Activated naive CD4-positive, alpha-beta T cell treated with anti-CD3 and anti-CD28 coated beads, Interleukin-2, amount 10 ng/mL, durations not matched to agents 7 days and 5 days (primary cell): ENCODE data around the gene PTPRE.

Experiments
- CTCF ChIA-PET: fragments of 350-600 bp; sonication (Branson Sonifier 250); formaldehyde crosslinking; loops from one replicate; lab custom pipeline; 2021; ENCODE audit warnings: antibody characterized with exemption; lab: Charles Lee
- DNase-seq: peaks from one replicate; pipeline ENCODE4 v3.0.0-alpha.2; 2020
- H3K27ac Mint-ChIP-seq: one replicate; pipeline ENCODE4 v1.8.0; 2021; ENCODE audit warnings: mild to moderate bottlenecking, moderate library complexity, mixed read lengths
- H3K27me3 Mint-ChIP-seq: one replicate; pipeline ENCODE4 v1.8.0; 2021; ENCODE audit warnings: mild to moderate bottlenecking, mixed read lengths
- H3K36me3 Mint-ChIP-seq: one replicate; pipeline ENCODE4 v1.8.0; 2021; ENCODE audit warnings: mixed read lengths
- H3K4me1 Mint-ChIP-seq: one replicate; pipeline ENCODE4 v1.8.0; 2021; ENCODE audit warnings: mixed read lengths
- H3K4me3 Mint-ChIP-seq: one replicate; pipeline ENCODE4 v1.8.0; 2021; ENCODE audit warnings: mild to moderate bottlenecking, moderate library complexity, mixed read lengths
- H3K9me3 Mint-ChIP-seq: one replicate; pipeline ENCODE4 v1.8.0; 2021; ENCODE audit warnings: mixed read lengths

The PTPRE gene

DNA sequence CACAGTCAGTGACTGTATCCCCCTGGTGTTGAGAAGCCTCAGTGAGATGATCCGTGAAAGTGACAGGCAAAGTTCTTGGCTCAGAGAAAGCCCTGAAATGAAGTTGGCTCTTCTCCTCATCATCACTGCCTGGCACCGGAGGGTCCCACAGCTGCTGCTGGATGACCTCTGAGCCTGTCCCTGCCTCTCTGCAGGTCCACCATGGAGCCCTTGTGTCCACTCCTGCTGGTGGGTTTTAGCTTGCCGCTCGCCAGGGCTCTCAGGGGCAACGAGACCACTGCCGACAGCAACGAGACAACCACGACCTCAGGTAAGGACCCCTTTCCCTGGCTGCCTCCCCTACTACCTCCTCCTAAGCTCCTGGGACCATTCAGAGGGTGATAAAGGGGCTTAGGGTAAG, 133.8 kb downstream of the PTPRE start:
- no peak for DNase-seq
- H3K4me1 Mint-ChIP-seq = peaks cover 4% of the 10 kb centered on the region

DNA sequence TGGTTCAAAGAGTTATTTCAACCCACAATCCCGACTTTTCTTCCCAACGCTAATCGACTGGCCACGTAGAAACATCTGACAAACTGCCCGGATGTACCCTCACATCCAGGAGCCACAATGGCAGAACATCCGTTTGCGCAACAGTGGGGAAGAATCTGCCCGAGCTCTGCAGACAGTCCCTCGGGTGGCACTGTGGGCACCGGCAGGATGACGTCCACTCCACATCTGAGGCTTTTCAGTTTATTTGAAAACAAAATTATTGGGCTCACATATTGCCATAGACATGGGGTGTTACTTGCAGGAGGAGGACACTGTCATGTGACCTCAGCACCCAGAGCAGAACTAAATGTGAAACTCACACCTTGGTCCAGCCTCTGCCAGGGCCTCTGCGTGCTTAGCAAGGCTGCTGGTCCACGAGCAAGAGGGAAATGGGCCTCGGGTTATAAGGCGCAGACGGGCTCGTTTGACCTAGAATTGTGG, 135.3 kb downstream of the PTPRE start:
- DNase-seq = peak; percentile 17
- peaks cover 17% of the 10 kb centered on the region for H3K4me1 Mint-ChIP-seq
- no peaks in the 10 kb centered on the region for H3K36me3 Mint-ChIP-seq
- H3K9me3 Mint-ChIP-seq = no peaks in the 10 kb centered on the region
- CTCF ChIA-PET = interaction anchor here (2.3 kb wide), 1 partner anchor 27 kb away, joined by 11 read pairs; no protein-coding TSS in a partner anchor
- H3K4me3 Mint-ChIP-seq = no peak overlapping the region
- peaks cover 16% of the 10 kb centered on the region for H3K27me3 Mint-ChIP-seq
- no peak overlapping the region for H3K27ac Mint-ChIP-seq

More for the DNA sequence above, 133.8 kb downstream of the PTPRE start:
- Mint-ChIP-seq H3K27ac (no peak overlapping the region), H3K9me3 (no peaks in the 10 kb centered on the region), H3K36me3 (no peaks in the 10 kb centered on the region), H3K4me3 (no peak overlapping the region), H3K27me3 (peaks cover 26% of the 10 kb centered on the region)
- CTCF ChIA-PET = interaction anchor here (0.9 to 1.7 kb wide), 3 partner anchors 10 to 31 kb away, joined by 3 to 12 read pairs (median 3); no protein-coding TSS in a partner anchor

DNA sequence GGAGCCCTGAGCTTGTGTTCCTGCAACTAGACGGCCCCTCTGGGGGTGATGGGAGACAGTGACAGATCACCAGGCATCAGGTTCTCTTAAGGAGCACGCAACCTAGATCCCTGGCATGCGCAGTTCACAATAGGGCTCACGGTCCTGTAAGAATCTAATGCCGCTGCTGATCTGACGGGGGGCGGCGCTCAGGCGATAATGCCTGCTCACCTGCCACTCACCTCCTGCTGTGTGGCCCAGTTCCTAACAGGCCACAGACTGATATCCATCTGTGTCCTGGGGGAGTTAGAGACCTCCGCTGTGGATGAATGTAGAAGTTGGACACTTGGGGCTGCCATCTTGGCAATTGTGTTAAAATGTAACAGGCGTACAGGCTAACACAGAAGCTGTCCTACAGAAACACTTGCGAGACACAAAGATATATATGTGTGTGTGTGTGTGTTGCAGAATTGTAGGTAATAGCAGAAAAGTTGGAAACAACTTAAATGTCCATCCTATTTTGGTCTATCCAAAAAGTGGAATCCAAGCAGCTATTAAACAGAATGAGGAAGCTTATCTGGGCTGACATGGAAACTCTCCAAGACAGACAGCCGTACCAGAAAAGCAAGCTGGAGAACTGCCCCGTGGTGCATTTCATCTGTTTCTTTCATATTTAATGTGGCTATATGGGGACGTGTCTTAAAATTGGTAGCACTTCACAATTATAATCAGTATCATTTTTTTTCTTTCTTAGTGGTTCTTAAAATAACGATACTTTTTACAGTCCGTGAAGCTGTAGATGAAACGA, 136.5 kb downstream of the PTPRE start:
- Mint-ChIP-seq H3K27ac (no peak overlapping the region), H3K4me3 (no peak overlapping the region), H3K27me3 (peaks cover 14% of the 10 kb centered on the region), H3K9me3 (no peaks in the 10 kb centered on the region), H3K36me3 (peaks cover 1% of the 10 kb centered on the region), H3K4me1 (peaks cover 28% of the 10 kb centered on the region)
- CTCF ChIA-PET = interaction anchor here (0.6 to 2.3 kb wide), 4 partner anchors 8 to 167 kb away, joined by 3 to 15 read pairs (median 8); no protein-coding TSS in a partner anchor
- DNase-seq = peak; percentile 9

DNA sequence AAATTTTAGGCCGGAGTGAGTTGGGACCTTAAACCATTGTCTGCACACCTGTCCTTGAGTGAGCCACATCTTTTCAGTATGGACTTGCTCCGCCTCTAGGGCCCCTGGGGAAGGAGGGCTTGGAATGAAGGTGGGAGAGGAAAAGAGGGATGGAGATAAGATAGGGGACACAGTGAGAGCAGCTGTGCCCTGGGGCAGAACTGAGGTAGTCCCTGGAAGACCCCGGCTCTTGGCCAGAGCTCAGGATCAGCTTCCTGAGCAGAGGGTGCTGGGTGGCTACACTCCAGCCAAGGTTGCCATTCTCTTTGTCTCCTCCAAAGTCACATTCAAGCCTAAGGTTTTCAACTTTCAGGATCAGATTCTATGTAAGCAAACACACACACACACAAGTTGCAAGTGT, 137.3 kb downstream of the PTPRE start:
- Mint-ChIP-seq H3K27ac (no peak overlapping the region), H3K4me3 (no peak overlapping the region), H3K9me3 (no peaks in the 10 kb centered on the region), H3K27me3 (peaks cover 14% of the 10 kb centered on the region), H3K4me1 (peaks cover 35% of the 10 kb centered on the region), H3K36me3 (peaks cover 5% of the 10 kb centered on the region)
- DNase-seq = peak; percentile 15
- CTCF ChIA-PET = interaction anchor here (1.2 to 2.3 kb wide), 3 partner anchors 9 to 26 kb away, joined by 4 to 15 read pairs (median 11); no protein-coding TSS in a partner anchor

DNA sequence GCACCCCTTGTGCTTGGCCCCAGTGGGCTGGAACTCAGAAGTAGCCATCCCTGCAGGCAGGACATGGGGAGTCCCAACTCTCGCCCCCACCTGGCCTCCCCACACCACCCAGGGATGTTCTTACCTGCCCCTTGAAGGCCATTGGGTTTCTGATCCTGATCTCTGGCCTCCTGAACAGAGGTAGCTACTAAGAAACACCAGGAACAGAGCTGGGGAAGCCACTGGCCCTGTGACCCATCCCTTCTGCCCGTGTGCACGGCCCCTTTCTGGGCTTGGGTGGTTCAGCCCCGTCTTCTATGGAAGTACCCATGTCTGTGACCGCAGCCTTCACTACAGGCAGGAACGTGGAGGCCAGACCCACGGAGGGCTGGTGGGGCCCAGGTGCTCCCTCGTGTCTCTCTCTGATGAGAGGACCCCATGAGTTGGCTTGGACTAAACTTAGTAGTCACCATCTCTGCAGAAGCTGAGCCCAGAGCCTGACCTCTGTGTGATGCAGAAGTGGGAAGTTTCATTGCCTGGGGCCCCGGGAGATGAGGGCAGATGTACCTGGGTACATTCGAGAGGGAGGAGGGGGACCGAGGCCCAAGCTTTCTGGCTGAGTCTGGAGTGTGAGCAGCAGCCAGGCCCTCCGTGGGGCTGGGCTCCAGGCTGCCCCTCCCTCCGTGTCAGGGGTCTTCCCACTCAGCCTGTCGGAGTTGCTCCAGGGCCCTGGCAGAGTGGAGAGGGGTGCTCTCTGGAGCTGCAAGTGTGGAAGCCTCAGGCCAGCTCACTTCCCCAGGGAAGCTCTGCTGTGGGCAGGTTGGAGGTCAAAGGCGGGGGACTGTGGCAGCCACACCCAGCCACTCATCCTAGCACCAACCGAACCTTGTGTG, 138.3 kb downstream of the PTPRE start:
- Mint-ChIP-seq H3K27me3 (peaks cover 12% of the 10 kb centered on the region), H3K36me3 (peaks cover 13% of the 10 kb centered on the region), H3K27ac (no peak overlapping the region), H3K4me1 (peaks cover 45% of the 10 kb centered on the region), H3K9me3 (no peaks in the 10 kb centered on the region), H3K4me3 (no peak overlapping the region)
- DNase-seq = peak; percentile 17
- CTCF ChIA-PET = interaction anchor here (1.2 to 4.8 kb wide), 5 partner anchors 9 to 139 kb away, joined by 3 to 37 read pairs (median 15); partner anchors contain the start of gene PTPRE

DNA sequence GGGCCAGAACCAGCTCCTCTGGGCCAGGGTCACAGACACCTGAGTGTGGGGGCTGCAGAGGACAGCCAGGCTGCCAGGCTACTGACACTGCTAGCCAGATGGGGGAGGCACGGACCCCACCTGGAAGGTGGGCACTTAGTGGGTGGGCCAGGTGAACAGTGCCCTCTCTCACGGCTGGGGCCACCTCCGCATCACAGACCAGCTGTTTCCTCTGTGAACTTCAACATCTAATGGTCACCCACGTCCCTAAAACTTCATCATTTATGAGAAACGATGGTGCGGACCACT, 138.9 kb downstream of the PTPRE start:
- Mint-ChIP-seq H3K27ac (no peak overlapping the region), H3K27me3 (peaks cover 9% of the 10 kb centered on the region), H3K4me3 (peak overlapping the region; percentile 37), H3K9me3 (no peaks in the 10 kb centered on the region), H3K4me1 (peaks cover 51% of the 10 kb centered on the region), H3K36me3 (peaks cover 19% of the 10 kb centered on the region)
- no peak for DNase-seq
- CTCF ChIA-PET = interaction anchor here (1.2 to 4.8 kb wide), 4 partner anchors 10 to 139 kb away, joined by 3 to 37 read pairs (median 21); partner anchors contain the start of gene PTPRE

DNA sequence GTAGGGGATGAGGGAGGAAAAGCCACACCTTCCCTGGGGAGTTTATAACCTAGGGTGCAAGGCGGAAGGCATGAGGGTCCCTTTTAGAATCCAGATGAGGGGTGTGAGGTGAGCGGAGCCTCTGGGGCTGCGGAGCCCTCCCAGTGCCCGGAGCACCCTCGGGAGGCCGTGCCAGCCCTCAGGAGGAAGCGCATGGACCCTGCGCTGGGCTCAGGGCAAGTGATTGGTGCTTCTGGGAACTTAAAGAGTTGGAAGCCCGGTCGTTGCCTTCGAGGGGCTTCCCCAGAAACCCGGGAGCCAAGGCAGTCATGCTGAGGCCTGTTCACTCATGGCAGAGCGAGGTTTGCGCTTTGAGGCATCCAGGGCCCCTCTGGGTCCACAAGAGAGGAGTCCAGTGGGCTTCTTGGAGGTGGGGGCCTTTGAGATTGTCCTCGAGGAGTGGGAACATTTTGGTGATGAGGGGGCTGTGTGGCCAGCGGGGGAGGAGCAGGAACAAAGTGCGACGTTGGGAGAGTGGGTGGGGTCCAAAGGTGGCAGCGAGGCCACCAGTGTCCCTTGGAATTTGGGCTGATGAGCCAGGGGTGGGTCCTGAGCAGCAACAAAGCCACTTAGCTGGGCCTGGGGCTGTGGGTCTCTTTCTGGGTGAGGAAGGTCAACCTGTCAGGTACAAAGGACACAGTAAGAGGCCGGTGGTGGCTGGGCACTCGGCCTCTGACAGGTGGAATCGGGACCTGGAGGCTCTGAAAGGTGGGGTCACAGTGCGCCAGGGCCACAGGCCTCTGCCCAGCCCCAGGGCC, 139.5 kb downstream of the PTPRE start:
- DNase-seq = no peak
- peaks cover 56% of the 10 kb centered on the region for H3K4me1 Mint-ChIP-seq
- CTCF ChIA-PET = interaction anchor here (0.8 to 4.8 kb wide), 6 partner anchors 10 to 1168 kb away, joined by 3 to 37 read pairs (median 6); partner anchors contain the start of gene PTPRE
- H3K9me3 Mint-ChIP-seq = no peaks in the 10 kb centered on the region
- H3K36me3 Mint-ChIP-seq = peaks cover 25% of the 10 kb centered on the region
- H3K27ac Mint-ChIP-seq = peak overlapping the region; percentile 78
- H3K4me3 Mint-ChIP-seq = peak overlapping the region; percentile 37
- H3K27me3 Mint-ChIP-seq = peaks cover 9% of the 10 kb centered on the region

DNA sequence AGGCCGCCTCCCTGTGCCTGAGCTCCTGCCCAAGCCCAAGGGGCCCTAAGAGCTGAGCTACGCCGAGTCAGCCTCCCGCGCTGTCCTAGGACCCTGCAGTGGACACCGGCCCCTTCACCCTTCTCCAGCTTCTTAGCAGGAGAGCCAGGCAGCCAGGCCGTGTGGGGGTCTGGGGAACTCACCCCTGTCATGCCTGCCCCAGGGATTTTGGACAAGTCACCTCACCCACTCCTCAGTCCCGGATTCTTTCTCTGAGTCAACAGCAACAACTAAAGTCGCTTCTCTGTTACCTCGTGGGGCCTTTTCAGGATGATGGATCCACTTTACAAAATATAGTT, 140.0 kb downstream of the PTPRE start:
- DNase-seq = no peak
- no peaks in the 10 kb centered on the region for H3K9me3 Mint-ChIP-seq
- peak overlapping the region; percentile 97 for H3K27ac Mint-ChIP-seq
- H3K27me3 Mint-ChIP-seq = peaks cover 6% of the 10 kb centered on the region
- peak overlapping the region; percentile 81 for H3K4me3 Mint-ChIP-seq
- H3K4me1 Mint-ChIP-seq = peaks cover 62% of the 10 kb centered on the region
- CTCF ChIA-PET = interaction anchor here (0.8 to 4.8 kb wide), 7 partner anchors 11 to 1169 kb away, joined by 3 to 37 read pairs (median 8); partner anchors contain the start of gene PTPRE
- H3K36me3 Mint-ChIP-seq = peaks cover 29% of the 10 kb centered on the region

DNA sequence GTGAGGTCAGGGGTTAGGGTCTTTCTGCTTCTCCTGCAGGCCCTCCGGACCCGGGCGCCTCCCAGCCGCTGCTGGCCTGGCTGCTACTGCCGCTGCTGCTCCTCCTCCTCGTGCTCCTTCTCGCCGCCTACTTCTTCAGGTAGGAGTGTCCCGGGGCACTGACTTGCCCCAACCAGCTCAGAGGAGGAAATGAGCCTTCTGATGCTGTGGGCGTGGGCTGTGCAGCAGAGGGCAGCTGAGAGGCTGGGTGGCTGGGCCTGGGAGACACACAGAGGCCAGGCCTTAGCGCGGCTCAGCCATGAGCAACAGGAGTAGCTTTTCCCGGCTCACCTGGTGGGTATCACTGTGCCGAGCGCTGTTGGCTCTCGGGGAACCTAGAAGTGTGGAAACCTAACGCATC, 140.4 kb downstream of the PTPRE start:
- Mint-ChIP-seq H3K9me3 (no peaks in the 10 kb centered on the region), H3K27ac (peak overlapping the region; percentile 97), H3K27me3 (peaks cover 1% of the 10 kb centered on the region), H3K36me3 (peaks cover 34% of the 10 kb centered on the region), H3K4me1 (peaks cover 66% of the 10 kb centered on the region), H3K4me3 (peak overlapping the region; percentile 81)
- CTCF ChIA-PET = interaction anchor here (0.8 to 4.8 kb wide), 9 partner anchors 11 to 1169 kb away, joined by 3 to 37 read pairs (median 8); partner anchors contain the start of gene PTPRE
- peak; percentile 93 for DNase-seq

DNA sequence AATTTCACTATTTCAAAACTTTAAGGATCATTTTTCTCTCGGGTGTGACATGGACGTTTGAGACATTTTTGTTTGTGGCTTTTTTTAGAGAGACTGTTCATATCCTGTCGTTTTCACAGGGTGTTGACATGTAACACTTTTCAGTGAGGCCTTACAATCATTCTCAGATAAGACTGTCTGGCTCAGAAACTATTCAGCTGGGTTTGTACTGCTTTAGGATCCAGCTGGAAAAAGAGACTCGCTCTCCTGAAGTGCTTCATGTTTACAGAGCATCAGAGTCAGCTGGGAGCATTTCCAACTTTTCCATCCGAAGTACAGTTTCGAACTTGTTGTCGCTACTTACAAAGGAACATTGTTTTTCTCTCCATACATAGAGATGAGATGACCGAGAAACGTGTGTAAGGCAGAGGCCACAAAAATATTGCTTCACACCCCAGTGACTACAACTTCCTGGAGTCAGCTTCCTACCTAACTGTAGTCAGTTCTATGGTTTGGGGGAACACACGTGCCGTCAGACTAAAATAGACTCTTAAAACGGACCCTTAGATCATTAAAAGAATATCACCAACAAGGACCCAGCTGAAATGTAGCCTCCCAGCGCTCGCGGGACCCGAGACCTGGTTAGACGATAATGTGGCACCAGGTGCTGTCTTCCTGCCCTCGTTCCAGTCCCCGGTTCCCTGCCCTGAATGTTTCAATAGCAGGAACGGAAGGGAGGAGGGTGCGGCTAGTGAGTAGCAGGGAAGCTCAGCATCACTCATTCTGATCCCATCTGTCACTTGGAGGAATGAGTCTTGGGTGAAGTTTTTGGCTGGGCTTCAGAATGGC, 141.3 kb downstream of the PTPRE start:
- peaks cover 66% of the 10 kb centered on the region for H3K4me1 Mint-ChIP-seq
- H3K27ac Mint-ChIP-seq = peak overlapping the region; percentile 97
- DNase-seq = peak; percentile 47
- CTCF ChIA-PET = interaction anchor here (0.9 to 4.8 kb wide), 7 partner anchors 11 to 39 kb away, joined by 3 to 37 read pairs (median 8); no protein-coding TSS in a partner anchor
- H3K4me3 Mint-ChIP-seq = peak overlapping the region; percentile 81
- H3K36me3 Mint-ChIP-seq = peaks cover 38% of the 10 kb centered on the region
- H3K9me3 Mint-ChIP-seq = no peaks in the 10 kb centered on the region
- H3K27me3 Mint-ChIP-seq = no peaks in the 10 kb centered on the region

DNA sequence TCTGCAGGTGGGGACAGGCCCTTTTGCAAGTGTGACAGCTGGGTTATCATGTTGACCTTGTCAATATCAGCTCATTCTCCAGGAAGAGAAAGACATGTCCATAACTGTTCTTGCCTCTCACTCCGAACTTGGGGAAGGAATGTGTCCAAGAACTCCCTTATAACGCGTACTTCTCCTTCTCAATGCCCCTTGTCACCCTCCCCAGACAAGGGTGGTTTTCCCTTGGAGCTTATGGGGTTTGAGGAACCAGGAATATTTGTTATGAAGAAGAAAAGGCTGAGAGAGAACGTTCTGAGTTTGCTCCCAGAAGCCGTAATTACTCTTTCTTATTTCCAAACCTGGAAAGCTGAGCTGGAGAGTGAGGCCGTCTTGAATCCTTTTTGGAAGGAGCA, 141.9 kb downstream of the PTPRE start:
- Mint-ChIP-seq H3K9me3 (no peaks in the 10 kb centered on the region), H3K27me3 (no peaks in the 10 kb centered on the region), H3K36me3 (peaks cover 39% of the 10 kb centered on the region), H3K4me1 (peaks cover 66% of the 10 kb centered on the region), H3K27ac (peak overlapping the region; percentile 97), H3K4me3 (peak overlapping the region; percentile 81)
- no peak for DNase-seq
- CTCF ChIA-PET = interaction anchor here (1.5 to 4.8 kb wide), 4 partner anchors 11 to 20 kb away, joined by 8 to 37 read pairs (median 30); no protein-coding TSS in a partner anchor
